Neural crest cell (in vitro differentiated cells): ENCODE data around the gene TSSK2. TPM values are rescaled to one million over a fixed set of nuclear protein-coding genes. Genes with fewer than 3 reads are reported as not detected.

ENCODE experiments used
- DNase-seq: peaks from one replicate; pipeline ENCODE4 v3.0.0; 2021; ENCODE audit warnings: low read depth, mixed read lengths, low spot score
- H3K27ac Mint-ChIP-seq: one replicate; pipeline ENCODE4 v1.8.0; 2021; ENCODE audit warnings: mild to moderate bottlenecking, mixed read lengths; ENCODE audit not compliant: unreplicated experiment
- H3K27me3 Mint-ChIP-seq: 2 replicates; pipeline ENCODE4 v1.8.0; 2021; ENCODE audit warnings: low read depth, mild to moderate bottlenecking, mixed read lengths
- H3K36me3 Mint-ChIP-seq: 2 replicates; pipeline ENCODE4 v1.8.0; 2021; ENCODE audit warnings: low read depth, mild to moderate bottlenecking, mixed read lengths
- H3K4me1 Mint-ChIP-seq: 2 replicates; pipeline ENCODE4 v1.8.0; 2021; ENCODE audit warnings: mixed read lengths
- H3K4me3 Mint-ChIP-seq: one replicate; pipeline ENCODE4 v1.8.0; 2021; ENCODE audit warnings: mild to moderate bottlenecking, mixed read lengths
- H3K9me3 Mint-ChIP-seq: 2 replicates; pipeline ENCODE4 v1.8.0; 2021; ENCODE audit warnings: mixed read lengths
- CTCF ChIP-seq: fragments of 200-600 bp; sonication (generic); conservative IDR thresholded peaks from 2 replicates; pipeline ENCODE4 v1.5.0; 2021; ENCODE audit warnings: antibody characterized with exemption, mild to moderate bottlenecking
- total RNA-seq: library from RNA; stranded (reverse); gene quantifications from 2 replicates; pipeline ENCODE4 v1.2.1, GENCODE V29; 2021

The TSSK2 gene
- total RNA-seq, 1 donor from 2014 or later: not detected

- no peaks in the 10 kb centered on the region for H3K4me1 Mint-ChIP-seq
- peaks cover 11% of the 10 kb centered on the region for H3K36me3 Mint-ChIP-seq
Measured at GRCh38 chr22:19134874-19135273, 3.8 kb downstream of the TSSK2 start.

GRCh38 chr22:19136915-19137314 is 5.8 kb downstream of the TSSK2 start:
- Mint-ChIP-seq H3K4me3 (no peak overlapping the region), H3K27ac (no peak overlapping the region), H3K9me3 (no peaks in the 10 kb centered on the region), H3K36me3 (peaks cover 11% of the 10 kb centered on the region), H3K4me1 (no peaks in the 10 kb centered on the region), H3K27me3 (no peaks in the 10 kb centered on the region)
- no peak for DNase-seq
- TF ChIP-seq CTCF: no peak

More at GRCh38 chr22:19134874-19135273, 3.8 kb downstream of the TSSK2 start:
- no peak overlapping the region for H3K4me3 Mint-ChIP-seq
- no peaks in the 10 kb centered on the region for H3K9me3 Mint-ChIP-seq
- no peak for DNase-seq
- H3K27me3 Mint-ChIP-seq: no peaks in the 10 kb centered on the region
- no peak overlapping the region for H3K27ac Mint-ChIP-seq
- TF ChIP-seq CTCF: no peak

DNA sequence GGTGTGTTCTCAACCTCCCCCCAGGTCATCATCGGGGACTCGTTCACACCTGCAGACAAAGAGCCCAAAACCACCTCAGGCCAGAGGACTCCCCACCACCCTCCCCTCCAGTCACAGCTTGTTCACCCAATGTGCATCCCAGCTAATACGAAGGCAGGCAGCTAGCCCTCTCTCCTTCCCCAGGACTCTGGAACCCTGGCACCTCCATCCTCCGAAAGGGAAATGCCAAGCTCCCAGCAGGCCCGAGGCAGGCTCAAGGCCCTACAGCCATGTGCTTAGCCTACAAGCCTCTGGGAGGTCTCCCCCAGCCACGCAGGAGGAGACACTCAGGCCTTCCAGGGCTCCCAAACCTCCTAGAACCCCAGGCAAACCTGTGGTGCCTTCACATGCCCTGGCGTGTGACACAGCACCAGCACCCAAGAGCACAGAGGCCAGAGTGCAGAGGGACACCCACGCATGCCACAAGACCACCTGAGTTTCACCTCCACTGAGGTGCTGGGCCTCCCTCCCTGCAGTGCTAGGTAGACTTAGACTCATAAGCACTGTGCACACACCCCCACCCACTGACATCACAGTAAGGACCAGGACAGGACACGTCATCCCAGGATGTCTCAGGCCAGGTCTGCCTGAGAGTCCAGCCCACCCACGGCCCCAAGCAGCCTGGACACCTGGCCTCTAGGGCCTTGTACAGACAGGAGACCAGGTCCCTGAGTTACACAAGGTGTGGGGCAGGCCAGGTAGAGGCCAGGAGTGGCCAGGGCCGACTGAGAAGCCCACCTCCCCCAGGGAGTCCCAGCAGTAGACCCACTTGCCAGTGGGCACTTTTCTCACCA is 6.5 kb downstream of the TSSK2 start:
- Mint-ChIP-seq H3K4me3 (no peak overlapping the region), H3K9me3 (no peaks in the 10 kb centered on the region), H3K36me3 (peaks cover 5% of the 10 kb centered on the region), H3K27me3 (no peaks in the 10 kb centered on the region), H3K27ac (no peak overlapping the region), H3K4me1 (no peaks in the 10 kb centered on the region)
- no peak for TF ChIP-seq CTCF
- no peak for DNase-seq

DNA sequence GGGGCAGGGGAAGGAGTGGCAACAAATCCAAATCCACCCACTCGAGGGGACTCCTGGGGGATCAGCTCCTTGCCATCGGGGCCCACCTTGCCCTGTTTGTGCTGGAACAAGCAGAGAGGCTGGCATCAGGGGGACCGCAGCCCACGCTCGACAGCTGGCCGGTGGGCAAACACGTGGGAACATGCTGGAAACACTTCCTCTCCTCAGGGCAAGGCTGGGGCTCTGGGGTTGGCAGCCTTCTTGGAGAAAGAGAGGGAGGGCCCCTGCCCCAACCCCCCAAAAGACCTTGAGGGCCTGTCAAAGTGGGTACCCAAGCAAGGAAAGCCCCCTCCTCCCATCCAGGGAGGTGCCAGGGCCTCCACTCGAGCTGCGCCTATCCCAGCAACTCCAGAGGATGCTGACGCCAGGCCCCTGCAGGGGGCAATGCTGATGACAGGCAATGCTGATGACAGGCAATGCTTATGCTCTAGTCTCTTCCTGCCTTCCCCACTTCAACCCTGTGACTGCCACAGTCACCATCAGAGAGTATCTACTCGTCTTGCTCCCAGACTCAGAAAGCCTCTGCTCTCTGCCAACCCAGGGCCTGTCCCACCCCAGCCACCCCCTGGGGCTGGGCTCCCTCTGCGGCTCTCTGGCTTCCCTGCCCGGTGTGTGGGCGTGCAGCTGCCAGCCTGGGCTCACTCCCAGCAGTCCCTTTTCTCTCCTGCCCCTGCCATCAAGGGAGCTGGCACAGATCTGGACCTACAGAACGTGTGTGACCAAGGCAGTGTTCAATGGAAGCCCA is 7.3 kb downstream of the TSSK2 start:
- peaks cover 5% of the 10 kb centered on the region for H3K36me3 Mint-ChIP-seq
- H3K4me1 Mint-ChIP-seq: no peaks in the 10 kb centered on the region
- no peak overlapping the region for H3K27ac Mint-ChIP-seq
- TF ChIP-seq CTCF: no peak
- DNase-seq: no peak
- H3K9me3 Mint-ChIP-seq: no peaks in the 10 kb centered on the region
- H3K4me3 Mint-ChIP-seq: no peak overlapping the region
- no peaks in the 10 kb centered on the region for H3K27me3 Mint-ChIP-seq

DNA sequence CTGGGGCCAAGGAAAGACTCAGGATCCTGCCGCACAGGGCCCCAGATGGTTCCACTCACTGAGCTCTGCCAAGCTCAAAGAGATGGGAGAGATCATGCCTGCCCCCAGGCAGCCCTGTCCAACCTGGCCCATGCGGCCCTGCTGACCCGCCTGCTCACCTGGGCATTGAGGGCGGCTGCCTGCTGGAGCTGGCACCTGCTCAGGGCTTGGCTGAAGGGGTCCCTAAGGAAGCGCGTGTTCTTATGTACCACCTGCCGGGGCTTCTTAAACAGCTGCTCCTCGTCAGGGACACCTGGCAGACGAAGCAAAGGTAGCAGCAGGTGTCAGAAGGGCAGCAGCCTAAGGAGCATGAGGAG is 7.9 kb downstream of the TSSK2 start:
- Mint-ChIP-seq H3K27ac (no peak overlapping the region), H3K4me1 (peaks cover 3% of the 10 kb centered on the region), H3K27me3 (no peaks in the 10 kb centered on the region), H3K36me3 (peaks cover 5% of the 10 kb centered on the region), H3K4me3 (peak overlapping the region; percentile 56), H3K9me3 (no peaks in the 10 kb centered on the region)
- no peak for TF ChIP-seq CTCF
- DNase-seq: no peak
